GM19193 (cell line): ENCODE measurements around the gene CHD1.

ENCODE experiments used
- POLR2A ChIP-seq: IDR thresholded peaks from 4 replicates; pipeline ENCODE4 v1.6.1; 2011; ENCODE audit not compliant: insufficient read depth, insufficient read length; ENCODE audit errors: extremely low read depth

CHD1 gene

GRCh38 chr5:98813755-98814154, 115.1 kb downstream of the CHD1 start:
- no peak for TF ChIP-seq POLR2A

- no peak for TF ChIP-seq POLR2A
These were observed 118.6 kb downstream of the CHD1 start for GRCh38 chr5:98810206-98810605.

- TF ChIP-seq POLR2A = no peak
These were observed 121.0 kb downstream of the CHD1 start for GRCh38 chr5:98807806-98808205.

GRCh38 chr5:98805070-98805469, 123.7 kb downstream of the CHD1 start:
- TF ChIP-seq POLR2A = no peak

DNA sequence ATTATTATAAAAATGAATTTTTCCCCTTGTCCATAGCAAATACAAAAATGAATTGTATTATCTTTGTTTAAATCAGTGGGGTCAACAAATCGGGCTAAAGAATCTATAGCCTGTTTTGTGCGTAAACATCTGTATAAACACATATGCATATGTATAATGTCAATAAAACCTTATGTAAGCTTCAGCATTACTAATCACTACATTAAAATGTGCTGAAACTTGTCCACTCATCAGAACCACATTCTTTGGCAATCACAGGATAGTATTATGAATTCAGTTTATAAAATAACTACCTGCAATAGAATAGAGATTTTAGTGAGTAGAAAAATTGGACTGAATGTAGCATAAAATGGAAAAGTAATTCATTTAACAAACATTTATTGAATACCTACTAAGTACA, 124.7 kb downstream of the CHD1 start:
- no peak for TF ChIP-seq POLR2A
